Fibroblast of villous mesenchyme (primary cell): ENCODE results near the gene TBC1D19. TPM values are rescaled to one million over a fixed set of nuclear protein-coding genes. Genes with fewer than 3 reads are reported as not detected.
"Not testable (repeated sequence)": the region's sequence is repeated elsewhere in the genome, so short reads cannot be mapped to it uniquely, and the experiment has no call there.

Experiments
- DNase-seq: peaks from one replicate; pipeline ENCODE4 v3.0.0-alpha.2; 2010; ENCODE audit warnings: low read depth
- H3K4me3 ChIP-seq: 2 replicates; pipeline ENCODE4 v1.5.1; 2011; ENCODE audit warnings: low read depth, mild to moderate bottlenecking, low read length
- total RNA-seq: library from RNA; depleted of rRNA; stranded (reverse); fragments of >200 nt; gene quantifications from 2 replicates; pipeline ENCODE4 v1.2.3, GENCODE V29; 2012
- TF ChIP-seq, protein P1 (sequence below): IDR thresholded peaks from 2 replicates; pipeline ENCODE4 v1.5.1; 2012; ENCODE audit warnings: low read depth, mild to moderate bottlenecking, low read length; ENCODE audit not compliant: insufficient read depth

TBC1D19 gene
- total RNA-seq, 1 donor = 41.5 TPM

- DNase-seq = no peak
- TF ChIP-seq, protein P1, sequence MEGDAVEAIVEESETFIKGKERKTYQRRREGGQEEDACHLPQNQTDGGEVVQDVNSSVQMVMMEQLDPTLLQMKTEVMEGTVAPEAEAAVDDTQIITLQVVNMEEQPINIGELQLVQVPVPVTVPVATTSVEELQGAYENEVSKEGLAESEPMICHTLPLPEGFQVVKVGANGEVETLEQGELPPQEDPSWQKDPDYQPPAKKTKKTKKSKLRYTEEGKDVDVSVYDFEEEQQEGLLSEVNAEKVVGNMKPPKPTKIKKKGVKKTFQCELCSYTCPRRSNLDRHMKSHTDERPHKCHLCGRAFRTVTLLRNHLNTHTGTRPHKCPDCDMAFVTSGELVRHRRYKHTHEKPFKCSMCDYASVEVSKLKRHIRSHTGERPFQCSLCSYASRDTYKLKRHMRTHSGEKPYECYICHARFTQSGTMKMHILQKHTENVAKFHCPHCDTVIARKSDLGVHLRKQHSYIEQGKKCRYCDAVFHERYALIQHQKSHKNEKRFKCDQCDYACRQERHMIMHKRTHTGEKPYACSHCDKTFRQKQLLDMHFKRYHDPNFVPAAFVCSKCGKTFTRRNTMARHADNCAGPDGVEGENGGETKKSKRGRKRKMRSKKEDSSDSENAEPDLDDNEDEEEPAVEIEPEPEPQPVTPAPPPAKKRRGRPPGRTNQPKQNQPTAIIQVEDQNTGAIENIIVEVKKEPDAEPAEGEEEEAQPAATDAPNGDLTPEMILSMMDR = no peak
- H3K4me3 ChIP-seq = no peak overlapping the region
These were observed 28.0 kb downstream of the TBC1D19 start for GRCh38 chr4:26611885-26612284.

DNA sequence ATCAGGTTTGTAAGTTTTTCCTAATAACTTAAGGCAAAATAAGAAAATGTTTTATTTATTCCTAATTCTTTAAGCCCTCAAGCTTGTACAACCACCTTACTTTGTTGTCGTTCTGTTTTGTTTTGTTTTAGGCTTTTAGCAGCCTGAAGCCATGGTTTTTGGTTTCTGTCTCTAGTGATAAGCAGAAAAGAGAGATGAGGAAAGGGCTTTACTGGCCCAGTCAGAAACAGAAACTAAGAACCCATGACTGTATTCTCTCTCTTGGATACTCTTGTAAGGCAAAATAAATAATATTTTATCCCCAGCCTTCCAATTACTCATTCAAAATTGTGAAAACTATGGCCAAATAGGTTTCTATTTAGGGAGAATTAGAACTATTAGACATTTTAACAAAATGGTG is 29.4 kb downstream of the TBC1D19 start:
- H3K4me3 ChIP-seq = no peak overlapping the region
- DNase-seq = peak; percentile 43
- TF ChIP-seq, protein P1 = no peak

DNA sequence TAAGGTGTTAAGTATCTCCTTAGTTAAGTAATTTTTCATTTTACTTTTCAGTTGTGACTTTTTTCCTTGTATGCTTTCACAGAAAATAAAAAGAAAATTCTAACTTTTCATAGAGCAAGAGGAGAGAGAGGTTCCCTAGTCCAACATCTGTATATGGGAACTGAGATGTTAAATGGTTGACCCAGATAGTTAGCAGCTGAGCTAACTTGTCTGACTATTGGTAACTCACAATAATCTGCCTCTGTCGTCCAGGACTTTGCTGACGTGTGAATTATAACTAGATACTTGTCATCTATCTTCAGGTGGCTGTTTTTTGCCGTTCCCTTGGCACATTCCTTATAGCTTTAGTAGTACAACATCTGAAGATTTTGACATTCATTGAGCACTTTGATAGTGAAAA is 29.9 kb downstream of the TBC1D19 start:
- DNase-seq = no peak
- H3K4me3 ChIP-seq = no peak overlapping the region
- TF ChIP-seq, protein P1 = no peak

DNA sequence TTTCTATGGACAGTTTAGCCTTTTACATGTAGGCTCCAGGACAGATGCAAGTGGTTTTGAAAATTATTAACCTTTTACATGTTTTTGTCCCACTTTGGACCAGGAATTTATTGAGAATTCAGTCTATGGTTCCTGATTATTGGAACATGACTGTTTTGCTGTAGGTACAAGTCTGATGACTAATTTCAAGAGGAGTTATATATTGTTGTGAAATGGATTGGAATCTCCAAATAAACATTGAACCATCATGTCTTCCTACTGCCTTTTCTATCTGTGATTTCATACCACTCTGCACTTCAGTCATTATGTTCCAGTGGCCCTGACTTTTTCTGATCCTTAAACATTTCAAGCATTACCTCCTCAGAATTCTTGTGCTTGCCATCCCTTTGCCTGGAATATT is 35.9 kb downstream of the TBC1D19 start:
- H3K4me3 ChIP-seq = no peak overlapping the region
- DNase-seq = peak; percentile 44
- TF ChIP-seq, protein P1 = no peak

- no peak for DNase-seq
- TF ChIP-seq, protein P1 = no peak
- no peak overlapping the region for H3K4me3 ChIP-seq
These were observed 37.5 kb downstream of the TBC1D19 start for GRCh38 chr4:26621366-26621765.

GRCh38 chr4:26622913-26623312 is 39.0 kb downstream of the TBC1D19 start:
- H3K4me3 ChIP-seq = no peak overlapping the region
- TF ChIP-seq, protein P1 = no peak
- DNase-seq = no peak

- H3K4me3 ChIP-seq, DNase-seq: not testable (repeated sequence)
These were observed 42.8 kb downstream of the TBC1D19 start for GRCh38 chr4:26626658-26627057.
